Skeletal muscle cell (primary cell): ENCODE results near the gene DLG1.

ENCODE experiments used
- DNase-seq: peaks from one replicate; pipeline ENCODE4 v3.0.0-alpha.2; 2010; ENCODE audit warnings: low read depth
- H3K4me3 ChIP-seq: 2 replicates; pipeline ENCODE4 v1.5.1; 2011; ENCODE audit warnings: low read depth, mild to moderate bottlenecking, control low read depth, low read length, moderate library complexity

The DLG1 gene

DNA sequence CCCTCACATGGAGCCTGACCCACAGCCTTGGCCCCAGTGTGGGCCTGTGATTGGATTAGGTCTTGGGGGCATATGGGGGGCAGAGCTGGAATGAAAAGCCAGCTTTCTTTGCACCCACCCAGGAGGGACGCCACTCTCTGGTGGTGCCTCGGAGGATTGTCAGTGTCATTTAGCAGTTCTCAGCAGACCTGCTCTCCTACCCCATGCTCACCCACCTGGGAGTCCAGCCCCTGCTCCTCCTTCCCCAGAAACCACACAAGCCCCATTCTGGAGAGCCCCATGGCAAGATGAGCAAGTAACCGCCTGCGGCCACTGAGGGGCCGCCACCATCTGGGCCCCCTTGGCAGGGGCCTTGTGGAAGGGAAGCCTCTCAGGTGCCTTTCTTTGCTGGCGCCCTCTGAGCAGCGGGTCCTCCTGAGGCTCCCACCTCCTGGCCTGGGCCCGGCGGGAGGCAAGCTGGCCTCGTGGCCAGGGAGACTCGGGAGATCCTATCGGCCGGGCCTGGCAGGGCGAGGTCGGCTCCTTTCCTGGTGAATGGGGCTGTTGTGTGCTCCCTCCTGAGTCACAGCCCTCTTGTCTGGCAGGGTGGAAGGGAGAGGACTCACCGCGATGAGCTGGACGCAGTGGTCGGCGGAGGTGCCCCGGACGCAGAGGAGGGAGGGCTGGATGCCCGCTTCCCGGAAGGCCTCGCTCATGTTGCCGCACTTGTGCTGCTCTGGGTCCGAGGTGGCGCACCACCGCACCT, 271.1 kb downstream of the DLG1 start:
- no peak for DNase-seq
- H3K4me3 ChIP-seq, result no peak overlapping the region

DNA sequence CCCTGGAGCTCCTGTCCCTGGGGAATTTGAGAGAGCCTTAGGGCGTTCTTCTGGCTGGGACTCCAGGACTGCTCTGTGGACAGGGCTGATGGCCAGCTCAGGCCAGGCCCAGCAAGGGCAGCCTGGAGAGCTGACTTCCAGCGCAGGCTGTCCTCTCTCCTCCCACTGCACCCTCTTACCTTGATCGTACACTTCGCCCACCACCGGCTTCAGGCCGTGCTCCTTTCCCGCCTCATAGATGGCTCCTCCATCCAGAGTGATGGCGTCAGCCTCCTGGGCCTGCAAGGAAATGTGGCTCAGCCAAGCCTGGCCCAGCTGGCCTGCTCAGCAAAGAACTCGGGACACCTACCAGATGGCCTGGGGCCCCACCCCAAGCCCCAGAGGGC, 271.9 kb downstream of the DLG1 start:
- no peak for DNase-seq
- H3K4me3 ChIP-seq, result no peak overlapping the region

DNA sequence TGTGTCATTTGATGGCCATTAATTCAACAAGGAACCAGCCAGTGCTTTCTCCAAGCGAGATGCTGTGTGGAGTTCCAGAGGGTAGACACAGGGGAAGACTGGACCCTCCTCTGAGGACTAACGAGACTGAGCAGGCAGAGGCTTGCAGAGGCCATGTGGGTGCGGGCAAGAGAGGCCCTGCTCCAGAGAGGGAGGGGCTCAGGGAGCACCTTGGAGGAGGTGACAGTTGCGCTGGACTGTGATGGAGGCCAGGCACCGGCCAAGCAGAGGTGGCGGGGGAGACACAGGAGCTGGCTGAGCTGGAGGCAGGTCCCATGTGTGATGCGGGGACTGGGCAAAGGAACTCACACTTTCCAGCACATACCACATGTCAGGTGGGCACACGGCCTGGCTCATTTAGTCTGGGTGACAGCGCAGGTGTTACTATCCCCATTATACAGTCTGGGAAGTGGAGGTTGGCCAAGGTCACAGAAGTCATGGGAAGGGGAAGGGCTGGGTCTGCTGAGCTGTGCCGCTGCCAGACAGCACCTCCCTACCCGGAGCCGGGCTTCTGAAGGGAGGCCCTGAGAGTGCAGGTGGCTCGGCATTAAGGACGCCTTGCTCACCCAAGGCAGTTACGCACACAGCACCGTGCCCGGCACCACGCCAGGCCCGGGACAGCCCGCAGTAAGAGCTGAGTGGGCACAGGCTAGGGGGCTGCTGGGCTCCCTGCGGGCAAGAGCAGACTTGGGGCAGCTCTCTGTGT, 272.5 kb downstream of the DLG1 start:
- no peak overlapping the region for H3K4me3 ChIP-seq
- DNase-seq, result no peak

DNA sequence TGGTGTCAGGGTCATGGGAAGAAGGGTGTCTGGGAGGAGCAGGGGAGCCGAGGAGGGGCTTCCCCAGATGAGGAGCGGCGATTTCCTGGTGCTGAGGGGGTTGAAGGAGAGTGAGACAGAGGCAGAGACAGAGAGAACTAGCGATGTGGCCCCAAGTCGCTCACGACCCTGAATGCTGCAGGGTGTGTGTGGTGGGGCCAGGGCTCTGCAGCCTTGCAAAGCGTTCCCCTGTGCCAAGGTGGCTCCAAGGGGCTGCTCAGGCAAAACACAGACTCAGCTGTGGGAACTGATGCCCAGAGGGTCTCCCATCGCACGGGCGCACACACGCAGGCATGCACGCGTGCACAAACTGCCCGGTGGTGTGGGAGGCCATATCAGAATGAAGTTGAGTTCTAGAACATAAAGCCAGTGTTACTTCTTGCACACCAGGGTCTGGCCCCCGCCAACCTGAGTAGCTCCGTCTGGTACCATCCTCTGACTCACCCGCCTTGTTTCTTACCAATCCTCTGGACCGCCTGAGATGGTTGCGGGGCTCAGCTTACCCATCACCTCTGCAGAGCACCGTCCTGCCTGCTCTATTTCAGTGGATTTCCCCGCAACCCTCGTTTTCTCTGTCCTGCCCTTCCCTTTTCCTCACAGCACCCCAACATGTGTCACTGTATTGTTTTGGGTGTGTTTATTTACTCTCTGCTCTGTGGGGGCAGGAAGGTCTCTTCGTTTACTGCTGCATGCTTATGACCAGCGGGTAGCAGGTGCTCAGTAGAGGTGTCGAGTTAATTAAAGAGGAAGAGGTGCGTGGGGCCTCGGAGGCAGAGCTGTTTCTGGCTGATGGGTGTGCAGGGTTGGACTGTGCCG, 273.3 kb downstream of the DLG1 start:
- no peak for DNase-seq
- no peak overlapping the region for H3K4me3 ChIP-seq

DNA sequence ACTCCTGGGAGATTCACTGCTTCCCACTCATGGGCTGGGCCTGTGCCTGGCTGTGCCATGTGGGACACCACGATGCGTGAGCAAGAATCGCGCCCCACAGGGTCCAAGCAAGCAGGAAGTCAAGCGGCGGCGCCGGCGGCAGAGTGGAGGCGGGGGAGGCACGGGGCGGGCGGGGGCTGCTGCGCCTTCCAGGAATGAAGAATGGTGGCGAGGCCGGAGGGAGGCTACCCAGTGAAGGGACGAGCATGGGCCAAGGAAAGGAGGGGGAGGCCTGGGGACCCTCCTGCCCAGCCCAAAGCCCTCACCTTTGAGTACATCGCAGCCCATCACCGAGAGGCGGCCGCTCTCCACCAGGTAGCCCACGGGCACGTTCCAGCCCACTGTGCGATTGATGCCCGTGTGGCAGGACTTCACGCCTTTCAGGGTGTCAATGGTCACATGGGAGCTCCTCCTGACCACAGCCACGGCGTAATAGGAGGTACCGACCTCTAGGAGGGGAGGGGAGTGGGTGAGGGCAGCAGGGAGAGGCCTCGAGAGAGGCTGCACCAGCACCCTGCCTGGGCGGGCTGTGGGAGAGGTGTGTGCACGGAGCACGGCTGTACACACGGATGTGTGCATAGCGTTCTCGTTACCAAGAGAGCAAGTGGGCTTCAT, 274.3 kb downstream of the DLG1 start:
- no peak overlapping the region for H3K4me3 ChIP-seq
- no peak for DNase-seq

DNA sequence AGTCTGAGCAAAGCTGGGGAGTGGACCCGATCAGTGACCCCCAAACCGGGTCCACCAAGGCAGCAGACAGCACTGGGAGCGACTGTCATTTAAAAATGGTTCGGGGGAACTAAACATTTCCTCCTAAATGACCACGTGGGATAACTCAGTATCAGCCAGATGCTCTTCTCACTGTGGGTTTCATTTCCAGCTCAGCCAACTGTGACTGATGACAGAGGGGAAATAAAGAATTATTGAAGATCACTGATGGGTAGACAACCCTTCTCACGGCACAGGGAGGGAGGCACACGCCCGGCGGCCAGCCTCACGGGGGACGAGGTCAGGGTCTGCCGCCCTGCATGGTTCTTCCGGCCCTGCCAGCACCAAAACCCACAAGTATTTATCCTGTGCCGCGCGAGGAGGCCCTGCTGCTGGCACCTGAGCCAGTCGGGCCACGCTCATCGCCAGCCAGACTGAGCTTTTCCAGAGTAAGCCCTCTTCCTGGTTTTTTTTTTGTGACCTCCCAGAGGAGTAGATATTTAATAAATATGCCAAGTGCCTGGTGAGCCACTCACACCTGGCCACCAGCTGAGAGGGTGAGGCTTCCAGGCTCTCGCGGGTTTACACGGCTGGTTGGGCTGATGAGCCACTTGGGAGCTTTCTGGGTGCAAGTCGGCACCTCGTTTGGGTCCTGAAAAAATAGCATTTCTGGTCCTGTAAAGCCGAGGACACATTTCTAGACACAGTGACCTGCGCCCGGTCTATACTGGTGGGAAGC, 275.0 kb downstream of the DLG1 start:
- no peak for DNase-seq
- no peak overlapping the region for H3K4me3 ChIP-seq

DNA sequence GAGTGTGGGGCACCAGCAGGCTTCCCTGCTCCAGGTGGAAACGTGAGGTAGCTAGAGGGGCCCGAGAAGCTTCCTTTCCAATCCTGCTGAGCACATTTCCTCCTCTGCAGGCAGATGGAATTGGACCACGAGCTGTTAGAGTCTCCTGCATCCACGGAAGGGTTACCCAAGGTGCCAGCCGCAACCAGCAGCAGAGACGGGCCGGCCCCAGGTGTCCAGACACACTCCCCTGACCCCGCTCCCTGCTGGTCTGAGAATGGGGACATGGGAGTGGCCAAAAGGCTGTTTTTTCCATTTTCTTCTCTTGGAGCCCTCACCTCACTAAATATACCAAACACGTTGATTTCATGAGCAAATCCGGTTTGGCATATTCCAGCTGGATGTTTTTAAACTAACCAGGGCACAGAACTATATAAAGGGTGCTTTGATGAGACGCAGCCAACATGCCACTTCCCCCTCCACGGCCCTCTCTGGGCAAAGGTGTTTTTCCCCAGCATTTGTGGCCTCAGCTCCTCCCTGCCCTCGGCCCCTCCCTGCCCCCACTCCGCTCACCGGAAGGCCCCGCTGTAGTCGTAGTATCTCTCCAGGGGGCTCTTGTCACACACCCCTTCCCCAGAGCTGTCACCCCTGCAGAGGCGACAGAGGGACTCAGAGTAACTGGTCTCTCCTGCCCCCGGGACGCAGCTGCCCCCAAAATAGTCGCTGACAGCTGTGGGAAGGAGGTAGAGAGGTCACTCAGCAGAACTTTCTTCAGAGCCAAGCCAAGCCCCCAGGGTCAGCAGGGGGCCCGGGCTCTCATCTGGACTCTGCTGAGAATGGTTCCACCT, 275.8 kb downstream of the DLG1 start:
- H3K4me3 ChIP-seq, result no peak overlapping the region
- no peak for DNase-seq

DNA sequence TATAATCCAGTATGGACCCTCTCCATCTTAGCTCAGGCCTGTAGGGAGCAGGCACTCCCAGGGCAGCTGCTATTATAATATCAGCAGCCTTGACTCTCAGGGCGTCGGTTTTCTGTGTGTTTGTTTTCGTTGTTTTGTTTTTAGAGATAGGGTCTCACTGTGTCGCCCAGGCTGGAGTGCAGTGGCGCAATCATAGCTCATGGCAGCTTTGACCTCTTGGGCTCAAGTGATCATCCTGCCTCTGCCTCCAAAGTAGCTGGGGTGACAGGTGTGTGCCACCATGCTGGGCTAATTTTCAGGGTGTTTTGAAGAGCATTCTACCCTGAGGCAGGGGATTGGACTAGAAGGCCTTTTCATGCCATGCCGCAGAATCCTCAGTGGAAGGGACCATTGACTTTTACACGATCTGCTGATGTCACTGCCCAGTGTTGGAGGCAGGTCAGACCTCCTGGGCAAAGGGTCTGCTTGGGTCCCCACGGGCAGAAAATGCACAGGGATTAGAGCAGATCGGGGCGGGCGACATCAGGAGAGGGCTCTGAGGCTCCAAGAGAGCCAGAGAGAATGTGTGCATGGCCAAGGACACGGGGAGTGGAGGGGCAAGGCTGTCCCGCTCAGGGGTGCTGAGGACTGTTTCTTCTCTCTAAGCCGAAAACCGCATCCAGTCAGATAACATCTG, 276.5 kb downstream of the DLG1 start:
- H3K4me3 ChIP-seq, result no peak overlapping the region
- no peak for DNase-seq

DNA sequence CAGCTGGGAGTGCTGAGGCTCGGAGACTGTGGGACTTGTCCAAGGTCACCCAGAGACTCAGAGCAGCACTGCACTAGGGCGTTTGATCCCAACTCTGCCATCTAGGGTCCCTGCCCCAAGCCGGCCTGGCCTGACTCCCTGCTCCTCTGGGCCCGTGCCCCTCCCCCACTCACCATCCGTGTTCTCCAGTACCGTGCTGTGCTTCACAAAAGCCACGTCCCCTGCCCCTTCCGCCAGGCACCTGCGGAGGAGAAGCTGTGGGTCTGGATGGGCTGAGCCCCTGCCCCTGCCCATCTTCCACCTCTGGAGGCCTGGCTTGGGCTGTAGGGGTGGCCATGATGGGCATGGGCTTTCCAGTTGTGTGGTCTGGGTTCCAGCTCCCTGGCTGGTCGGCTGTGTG, 277.2 kb downstream of the DLG1 start:
- DNase-seq, result no peak

DNA sequence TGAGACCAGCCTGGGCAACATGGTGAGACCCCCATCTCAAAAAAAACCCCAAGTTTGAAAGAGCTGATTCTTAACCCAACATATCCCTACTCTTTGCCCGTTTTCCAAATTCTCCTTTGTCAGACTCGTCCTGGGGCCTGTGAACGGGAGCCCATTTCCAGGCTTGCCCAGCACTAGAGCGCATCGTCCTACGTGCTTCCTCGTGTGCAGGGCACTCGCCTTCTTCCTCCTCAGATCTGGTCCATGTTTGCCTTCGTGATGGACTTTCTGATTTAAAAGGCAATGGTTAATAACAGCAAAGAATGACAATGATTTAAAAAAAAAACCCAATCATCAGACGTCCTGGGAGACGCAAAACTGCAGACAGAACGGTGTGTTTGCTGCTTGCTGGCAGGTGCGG, 278.9 kb downstream of the DLG1 start:
- H3K4me3 ChIP-seq, result no peak overlapping the region

More for the DNA sequence above, 277.2 kb downstream of the DLG1 start:
- no peak overlapping the region for H3K4me3 ChIP-seq

DNA sequence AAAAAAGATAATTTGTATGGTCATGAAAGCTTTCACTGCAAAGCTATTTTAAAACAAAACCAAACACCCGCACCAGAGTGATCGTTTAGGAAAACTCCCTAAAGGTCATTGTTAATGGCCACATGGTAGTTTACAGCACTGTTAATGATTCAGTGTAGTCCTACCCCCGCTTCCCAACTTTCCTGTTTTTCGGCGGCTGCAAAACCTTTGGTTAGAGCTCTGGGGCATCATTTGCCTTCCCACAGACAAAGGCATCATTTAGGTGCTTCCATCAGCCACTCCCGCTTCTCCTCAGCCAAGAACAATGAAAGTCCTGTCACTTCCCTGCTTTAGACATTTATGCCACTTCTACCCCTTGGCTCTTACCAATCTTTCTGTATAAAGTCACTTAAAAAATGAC, 279.4 kb downstream of the DLG1 start:
- no peak overlapping the region for H3K4me3 ChIP-seq
- DNase-seq, result no peak

More for the DNA sequence above, 278.9 kb downstream of the DLG1 start:
- DNase-seq, result no peak

DNA sequence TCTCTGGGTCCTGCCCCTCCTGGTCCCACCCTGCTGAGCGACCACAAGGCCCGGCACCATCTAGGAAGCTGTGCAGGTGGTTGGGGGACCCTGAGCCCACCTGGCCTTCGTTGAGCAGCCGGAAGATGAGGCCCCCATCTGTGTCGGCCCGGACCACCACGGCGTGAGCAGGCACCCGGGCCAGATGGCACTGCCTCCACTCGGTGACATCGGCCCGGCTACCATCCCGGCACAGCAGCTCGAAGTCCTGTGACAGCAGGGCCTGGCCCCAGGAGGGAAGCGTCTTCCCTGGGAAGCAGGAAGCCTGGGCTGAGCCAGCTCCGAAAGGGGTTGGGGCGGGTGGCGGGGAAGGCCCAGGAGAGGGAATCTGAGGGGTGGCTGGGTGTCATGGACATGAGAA, 281.4 kb downstream of the DLG1 start:
- DNase-seq, result no peak
- H3K4me3 ChIP-seq, result no peak overlapping the region

DNA sequence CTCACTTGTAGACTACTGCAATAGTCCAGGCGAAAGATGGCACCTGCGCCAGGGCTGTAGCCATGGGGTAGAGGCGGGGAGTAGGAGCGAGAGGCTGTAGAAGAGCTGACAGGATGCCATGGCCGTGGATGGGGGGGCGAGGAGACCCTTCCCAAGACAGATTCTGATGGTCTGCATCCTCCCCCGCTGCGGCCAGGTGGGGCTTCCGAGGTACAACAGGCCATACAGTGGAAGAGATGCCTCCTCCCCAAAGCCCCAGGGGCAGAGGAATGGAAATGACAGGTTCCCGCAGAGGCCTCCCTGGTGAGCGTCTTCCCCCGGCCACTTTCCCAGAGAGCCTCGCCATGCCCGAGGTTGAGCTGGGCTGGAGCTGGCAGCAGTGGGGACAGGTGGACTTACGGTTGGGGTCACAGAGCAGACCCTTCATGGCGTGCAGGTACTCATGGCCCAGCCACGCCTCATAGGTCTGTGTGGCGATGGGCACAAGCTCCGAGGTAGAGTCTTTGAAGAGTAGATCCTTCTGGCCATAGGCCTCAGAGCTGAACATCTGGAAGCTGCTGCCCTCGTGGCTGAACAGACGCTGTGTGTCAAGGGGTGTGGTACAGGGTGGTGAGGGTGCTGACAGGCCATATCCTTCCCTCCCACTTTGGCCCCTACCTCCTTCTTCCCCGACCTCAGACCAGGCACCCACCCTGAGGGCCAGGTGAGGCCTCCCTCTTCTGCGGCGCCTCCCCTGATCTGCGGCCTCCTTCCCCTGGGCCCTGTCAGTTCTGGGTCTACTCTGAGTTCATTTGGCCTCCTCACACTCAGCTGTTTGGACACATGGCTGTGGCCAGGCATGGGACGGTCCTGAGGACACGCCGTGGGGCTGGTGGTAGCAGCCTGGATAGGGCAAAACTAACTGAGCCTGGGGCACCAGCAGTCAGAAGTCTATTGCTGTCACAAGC, 282.3 kb downstream of the DLG1 start:
- no peak for DNase-seq
- no peak overlapping the region for H3K4me3 ChIP-seq

DNA sequence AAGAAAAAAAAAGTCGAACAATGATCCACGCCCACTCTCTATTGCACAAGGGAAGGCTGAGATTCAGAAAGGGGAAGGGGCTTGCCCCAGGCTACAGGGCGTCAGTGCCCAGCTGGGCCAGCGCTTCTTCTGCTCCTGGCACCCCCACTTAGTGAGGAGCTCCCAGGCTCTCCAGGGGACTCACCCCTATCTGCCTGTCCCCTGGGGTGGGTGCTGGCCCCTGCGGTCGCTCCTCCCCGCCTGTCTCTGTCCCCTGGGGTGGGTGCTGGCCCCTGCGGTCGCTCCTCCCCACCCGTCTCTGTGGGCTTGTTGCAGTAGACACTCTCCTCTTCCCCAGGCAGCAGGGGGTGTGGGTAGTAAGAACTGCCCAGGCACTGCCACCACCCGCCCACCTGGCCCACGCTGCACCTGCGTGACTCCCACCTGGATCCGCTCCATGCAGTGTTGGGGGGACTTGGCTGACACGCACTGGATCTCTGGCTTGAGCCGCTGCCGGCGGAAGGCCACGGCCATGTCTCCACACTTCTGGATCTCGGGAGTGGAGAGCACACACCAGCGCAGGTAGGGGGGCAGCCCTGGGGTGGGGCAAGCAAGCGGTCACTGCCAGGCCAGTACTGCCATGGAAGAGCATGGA, 283.4 kb downstream of the DLG1 start:
- no peak for DNase-seq
- H3K4me3 ChIP-seq, result no peak overlapping the region

DNA sequence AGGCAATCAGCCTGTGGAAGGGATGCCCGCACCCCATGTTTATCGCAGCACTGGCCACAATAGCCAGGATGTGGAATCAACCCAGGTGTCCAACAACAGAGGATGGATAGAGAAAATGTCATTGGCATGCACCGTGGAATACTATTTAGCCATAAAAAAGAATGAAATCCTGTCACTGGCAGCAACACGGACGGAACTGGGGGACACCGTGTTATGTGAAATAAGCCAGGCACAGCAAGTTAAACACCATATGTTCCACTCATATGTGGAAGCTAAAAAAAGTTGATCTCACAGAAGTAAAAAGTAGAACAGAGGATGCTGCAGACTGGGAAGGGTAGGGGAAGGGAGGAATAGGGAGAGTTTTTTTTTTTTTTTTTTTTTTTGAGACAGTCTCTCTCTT, 284.4 kb downstream of the DLG1 start:
- H3K4me3 ChIP-seq, result no peak overlapping the region
- no peak for DNase-seq

DNA sequence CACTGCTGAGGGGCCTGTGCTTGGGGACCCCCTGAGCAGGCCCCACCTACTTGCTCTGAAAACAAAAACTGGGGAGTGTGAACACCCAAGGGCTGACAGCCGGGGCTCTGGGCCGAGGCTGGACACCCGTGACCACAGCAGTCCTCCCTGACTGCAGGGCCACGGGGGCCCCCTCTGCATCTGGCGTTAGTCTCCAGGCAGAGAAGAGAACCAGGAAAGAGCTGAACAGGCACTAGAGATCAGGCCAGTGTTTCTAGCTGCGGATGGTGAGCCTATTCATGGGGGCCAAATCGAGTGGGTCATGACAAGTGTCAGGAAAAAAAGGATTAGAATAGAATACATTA, 285.9 kb downstream of the DLG1 start:
- DNase-seq, result no peak
- H3K4me3 ChIP-seq, result no peak overlapping the region
